Ectodermal cell (in vitro differentiated cells): Measurements from ENCODE around the gene MYLK.

Experiments
- H3K27ac ChIP-seq: 2 replicates; pipeline ENCODE4 v1.7.0; 2013; ENCODE audit warnings: mild to moderate bottlenecking, low read depth, low read length; ENCODE audit not compliant: insufficient read depth, poor library complexity, severe bottlenecking
- H3K27me3 ChIP-seq: 2 replicates; pipeline ENCODE4 v1.7.0; 2013; ENCODE audit warnings: mild to moderate bottlenecking, low read length; ENCODE audit not compliant: insufficient read depth, control insufficient read depth, poor library complexity, severe bottlenecking
- H3K36me3 ChIP-seq: one replicate; pipeline ENCODE4 v1.7.0; 2013; ENCODE audit warnings: low read length; ENCODE audit not compliant: control insufficient read depth, insufficient read depth
- H3K4me1 ChIP-seq: one replicate; pipeline ENCODE4 v1.7.0; 2013; ENCODE audit warnings: low read length; ENCODE audit not compliant: control insufficient read depth, insufficient read depth
- H3K4me3 ChIP-seq: 2 replicates; pipeline ENCODE4 v1.7.0; 2013; ENCODE audit warnings: low read depth, low read length, control low read depth; ENCODE audit not compliant: insufficient read depth
- H3K9me3 ChIP-seq: 2 replicates; pipeline ENCODE4 v1.7.0; 2013; ENCODE audit warnings: mild to moderate bottlenecking, low read length, moderate library complexity; ENCODE audit not compliant: control insufficient read depth
- WGBS, 2 experiments: methylation state at CpG; one replicate each; pipeline ENCODE4 v1.1.7; 2013; ENCODE audit warnings: missing lambda C conversion rate in 2 of 2; 5-methylcytosine and 5-hydroxymethylcytosine counted together

The MYLK gene

DNA sequence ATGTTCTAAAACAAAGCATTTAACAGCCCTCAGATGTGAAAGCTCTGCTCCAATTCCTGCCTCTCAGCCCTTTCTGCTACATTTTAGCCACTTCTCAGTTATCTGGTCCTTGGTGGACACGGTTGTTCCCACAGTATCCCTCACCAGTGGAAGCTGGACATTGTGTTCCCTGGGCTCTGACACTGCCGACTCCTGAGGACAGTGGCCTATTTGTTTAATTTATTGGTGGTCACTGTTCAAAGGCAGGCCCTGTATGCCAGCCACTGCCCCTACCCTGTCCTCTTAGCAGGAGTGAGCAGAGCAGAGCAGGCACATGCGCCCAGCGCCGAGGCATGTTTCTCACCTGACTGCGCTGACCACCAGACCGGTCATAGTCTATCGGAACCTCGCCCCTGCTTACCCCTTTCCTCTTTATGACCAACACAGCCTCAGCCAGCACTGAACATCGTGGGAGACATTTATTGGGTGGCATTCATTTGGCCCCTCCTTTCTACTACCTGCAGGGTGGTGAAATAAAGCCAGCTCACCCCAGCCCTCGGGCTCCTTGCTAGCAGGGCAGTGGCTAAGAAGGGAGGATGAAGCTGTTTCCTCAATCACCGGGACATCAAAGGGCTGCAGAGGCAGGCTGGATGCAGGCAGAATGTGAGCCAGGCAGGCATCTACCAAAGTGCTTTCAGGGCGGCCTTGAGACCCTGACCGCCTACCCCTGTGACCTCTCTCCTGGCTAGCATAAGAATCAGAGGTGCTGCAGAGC is 245.0 kb downstream of the MYLK start:
- Histone ChIP-seq H3K36me3 (no peaks in the 10 kb centered on the region), H3K4me3 (no peak overlapping the region), H3K9me3 (no peaks in the 10 kb centered on the region), H3K27ac (no peak overlapping the region), H3K4me1 (peaks cover 38% of the 10 kb centered on the region), H3K27me3 (no peaks in the 10 kb centered on the region)
- 78 to 79% methylated on average over 14 of the region's 14 CpGs for WGBS, 2 experiments

DNA sequence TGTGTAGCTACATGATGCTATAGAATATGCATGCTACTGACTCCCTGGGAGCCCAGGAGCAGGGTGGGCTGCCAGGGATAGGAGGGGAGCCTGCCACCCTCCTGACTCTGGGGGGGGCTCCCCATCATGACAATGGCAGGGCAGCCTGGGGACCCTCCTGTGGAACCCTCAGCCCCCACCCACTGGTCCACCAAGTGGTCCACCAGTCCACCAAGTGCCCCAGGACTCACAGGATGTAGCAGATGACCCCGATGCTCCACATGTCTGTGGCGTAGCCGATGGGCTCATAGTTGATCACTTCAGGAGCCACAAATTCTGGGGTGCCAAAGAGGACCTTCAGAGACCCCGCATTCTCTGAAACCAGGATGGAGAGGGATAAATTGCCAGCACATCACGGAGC is 246.3 kb downstream of the MYLK start:
- H3K36me3 ChIP-seq: no peaks in the 10 kb centered on the region
- no peaks in the 10 kb centered on the region for H3K9me3 ChIP-seq
- WGBS, 2 experiments: 96 to 97% methylated on average over 5 of the region's 5 CpGs
- no peak overlapping the region for H3K4me3 ChIP-seq
- H3K27ac ChIP-seq: no peak overlapping the region
- H3K27me3 ChIP-seq: no peaks in the 10 kb centered on the region
- H3K4me1 ChIP-seq: peaks cover 40% of the 10 kb centered on the region

DNA sequence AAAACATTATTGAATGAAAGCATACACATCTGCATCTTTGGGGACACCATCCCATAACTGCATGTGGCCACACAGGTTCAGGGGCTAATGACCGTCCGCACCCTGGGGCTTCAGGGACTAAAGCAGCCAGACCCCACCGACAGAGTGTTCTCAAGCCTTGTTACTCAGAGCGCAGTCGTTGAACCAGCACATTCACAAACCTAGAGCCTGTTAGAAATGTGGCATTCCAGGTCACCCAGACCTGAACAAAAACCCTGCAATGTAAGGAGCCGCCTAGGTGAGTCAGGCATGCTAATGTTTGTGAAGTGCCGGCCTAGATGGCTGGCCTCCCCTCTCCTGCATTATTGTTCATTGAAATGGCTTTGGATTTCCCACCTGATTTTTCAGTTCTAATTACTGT is 247.0 kb downstream of the MYLK start:
- Histone ChIP-seq H3K9me3 (no peaks in the 10 kb centered on the region), H3K4me3 (no peak overlapping the region), H3K4me1 (peaks cover 46% of the 10 kb centered on the region), H3K36me3 (no peaks in the 10 kb centered on the region), H3K27ac (no peak overlapping the region), H3K27me3 (no peaks in the 10 kb centered on the region)
- WGBS, 2 experiments: 72 to 76% methylated on average over 7 of the region's 7 CpGs

DNA sequence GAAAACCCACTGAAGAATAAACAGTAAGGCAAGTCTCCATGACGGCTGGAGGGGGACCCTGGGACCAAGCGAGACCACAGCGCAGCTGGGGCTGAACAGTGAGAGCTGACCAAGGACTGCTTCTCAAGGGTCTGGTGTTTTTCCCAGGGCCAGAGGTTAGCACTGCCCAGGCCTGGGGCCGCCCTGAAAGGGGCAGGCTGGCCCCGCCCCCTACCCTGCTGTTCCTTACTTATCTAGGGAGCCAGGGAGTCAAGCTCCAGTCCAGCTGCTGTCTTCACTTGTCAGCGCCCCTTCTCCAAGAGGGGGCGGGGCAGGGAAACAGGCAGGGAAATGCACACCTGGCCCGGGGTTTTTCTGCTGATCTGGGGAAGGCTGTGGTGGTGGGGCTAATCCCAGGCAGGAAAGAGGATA is 247.7 kb downstream of the MYLK start:
- no peak overlapping the region for H3K27ac ChIP-seq
- peaks cover 46% of the 10 kb centered on the region for H3K4me1 ChIP-seq
- no peaks in the 10 kb centered on the region for H3K27me3 ChIP-seq

DNA sequence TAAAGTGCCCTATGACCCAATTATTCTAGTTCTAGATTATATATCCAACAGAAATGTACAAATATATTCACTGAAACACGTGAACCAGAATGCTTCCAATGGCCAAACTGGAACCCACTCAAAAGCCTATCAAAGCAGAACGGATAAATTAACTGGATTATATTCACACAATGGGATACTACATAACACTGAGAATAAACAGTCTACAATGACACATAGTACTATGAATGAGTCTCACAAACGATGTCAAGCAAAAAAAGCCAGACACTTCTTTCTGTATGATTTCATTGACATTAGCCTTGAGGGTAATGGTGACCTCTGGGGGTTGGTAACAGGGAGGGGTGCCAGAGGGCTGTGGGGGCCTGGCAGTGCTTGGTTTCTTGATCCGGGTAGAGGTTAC is 248.4 kb downstream of the MYLK start:
- Histone ChIP-seq H3K27me3 (no peaks in the 10 kb centered on the region), H3K4me3 (no peak overlapping the region), H3K27ac (no peak overlapping the region), H3K4me1 (peaks cover 41% of the 10 kb centered on the region), H3K36me3 (no peaks in the 10 kb centered on the region), H3K9me3 (no peaks in the 10 kb centered on the region)
- 86 to 91% methylated on average over 4 of the region's 4 CpGs for WGBS, 2 experiments

More for the DNA sequence above, 247.7 kb downstream of the MYLK start:
- H3K9me3 ChIP-seq: no peaks in the 10 kb centered on the region
- WGBS, 2 experiments: 25 to 26% methylated on average over 8 of the region's 8 CpGs
- H3K4me3 ChIP-seq: no peak overlapping the region
- H3K36me3 ChIP-seq: no peaks in the 10 kb centered on the region

DNA sequence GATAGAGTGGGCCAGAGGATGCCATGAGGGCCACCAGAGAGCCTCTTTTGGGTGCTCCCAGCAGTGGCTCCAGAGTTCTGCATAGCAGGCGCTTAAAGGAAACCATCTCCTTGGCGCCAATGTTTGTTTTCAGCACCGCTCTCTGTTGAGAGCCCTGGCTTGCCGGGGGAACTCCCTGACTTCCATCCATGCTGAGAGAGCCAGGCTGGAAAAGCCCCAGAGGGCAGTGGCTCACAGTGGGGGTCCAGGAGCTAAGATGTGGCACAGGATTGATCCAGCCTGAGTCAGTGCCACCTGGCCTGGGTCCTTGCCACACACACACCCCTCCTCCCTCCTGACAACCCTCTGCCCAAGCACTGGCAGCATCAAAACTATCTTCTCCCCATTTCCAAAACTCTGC is 248.9 kb downstream of the MYLK start:
- no peaks in the 10 kb centered on the region for H3K9me3 ChIP-seq
- no peaks in the 10 kb centered on the region for H3K27me3 ChIP-seq
- peaks cover 41% of the 10 kb centered on the region for H3K4me1 ChIP-seq
- WGBS, 2 experiments: 74 to 77% methylated on average over 4 of the region's 4 CpGs
- H3K4me3 ChIP-seq: no peak overlapping the region
- H3K36me3 ChIP-seq: no peaks in the 10 kb centered on the region
- H3K27ac ChIP-seq: no peak overlapping the region

DNA sequence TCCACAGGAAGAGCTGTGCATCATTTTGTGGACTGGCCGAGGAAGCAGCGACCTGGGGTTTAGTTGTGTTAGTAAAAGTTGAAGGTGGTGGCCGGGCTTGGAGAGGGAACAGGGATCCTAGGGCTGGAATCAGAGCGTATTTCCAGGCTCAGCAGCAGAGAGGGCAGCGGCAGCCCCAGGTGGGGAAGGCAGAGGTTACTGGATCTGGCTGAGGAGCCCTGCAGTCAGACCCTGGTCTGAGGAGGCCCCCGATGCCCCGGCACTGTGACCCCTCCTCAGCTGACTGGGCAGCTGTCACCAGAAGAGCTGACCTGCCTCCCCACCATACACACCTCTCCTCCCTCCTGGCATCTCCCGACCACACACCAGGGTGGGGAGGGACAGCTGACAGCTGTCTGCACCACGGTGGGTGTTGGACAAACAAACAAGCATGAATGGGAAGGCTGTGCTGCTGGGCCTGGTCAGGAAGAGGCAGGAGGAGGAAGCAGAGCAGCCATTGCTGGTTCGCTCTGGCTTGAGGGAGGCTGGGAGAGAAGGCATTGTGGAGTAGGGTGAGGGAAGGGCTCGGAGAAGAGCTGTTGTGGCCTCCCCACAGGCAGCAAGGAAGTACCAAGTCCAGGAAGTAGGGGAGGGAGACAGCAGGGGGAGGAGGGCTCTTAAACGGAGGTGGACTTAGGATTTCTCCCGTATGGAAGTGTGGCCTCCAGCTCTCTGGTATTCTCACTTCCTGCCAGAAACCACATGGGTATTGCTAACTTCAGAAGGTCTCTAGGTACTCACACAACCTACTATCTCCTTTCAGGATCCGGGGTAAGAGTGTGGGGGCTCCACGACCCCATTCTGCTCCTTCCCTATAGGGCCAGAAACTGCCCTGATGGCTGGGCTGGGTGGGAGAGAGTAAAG is 249.7 kb downstream of the MYLK start:
- H3K27me3 ChIP-seq: no peaks in the 10 kb centered on the region
- H3K36me3 ChIP-seq: no peaks in the 10 kb centered on the region
- 76 to 81% methylated on average over 15 of the region's 15 CpGs for WGBS, 2 experiments
- peaks cover 41% of the 10 kb centered on the region for H3K4me1 ChIP-seq
- no peak overlapping the region for H3K4me3 ChIP-seq
- H3K27ac ChIP-seq: no peak overlapping the region
- H3K9me3 ChIP-seq: no peaks in the 10 kb centered on the region

DNA sequence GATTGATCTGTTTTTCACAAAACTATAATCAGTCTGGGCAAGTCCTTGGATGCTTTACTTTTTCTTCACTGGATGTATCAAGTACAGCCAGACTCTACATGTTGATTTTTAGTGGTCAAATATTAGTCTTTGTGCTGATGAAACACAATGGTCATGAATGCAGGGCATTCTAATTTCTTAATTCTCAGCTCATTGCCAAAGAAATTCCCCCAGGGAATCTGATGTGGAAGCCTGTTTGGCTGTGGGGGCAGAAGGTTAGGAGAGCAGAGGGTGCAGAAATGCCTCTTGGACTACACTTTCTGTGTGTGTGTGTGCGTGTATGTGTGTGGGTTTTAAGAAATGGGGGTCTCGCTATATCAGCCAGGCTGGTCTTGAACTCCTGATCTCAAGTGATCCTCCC is 250.6 kb downstream of the MYLK start:
- Histone ChIP-seq H3K27me3 (no peaks in the 10 kb centered on the region), H3K36me3 (no peaks in the 10 kb centered on the region), H3K9me3 (no peaks in the 10 kb centered on the region), H3K27ac (no peak overlapping the region), H3K4me3 (no peak overlapping the region), H3K4me1 (peaks cover 41% of the 10 kb centered on the region)
- WGBS, 2 experiments: 91 to 98% methylated on average over 2 of the region's 2 CpGs

DNA sequence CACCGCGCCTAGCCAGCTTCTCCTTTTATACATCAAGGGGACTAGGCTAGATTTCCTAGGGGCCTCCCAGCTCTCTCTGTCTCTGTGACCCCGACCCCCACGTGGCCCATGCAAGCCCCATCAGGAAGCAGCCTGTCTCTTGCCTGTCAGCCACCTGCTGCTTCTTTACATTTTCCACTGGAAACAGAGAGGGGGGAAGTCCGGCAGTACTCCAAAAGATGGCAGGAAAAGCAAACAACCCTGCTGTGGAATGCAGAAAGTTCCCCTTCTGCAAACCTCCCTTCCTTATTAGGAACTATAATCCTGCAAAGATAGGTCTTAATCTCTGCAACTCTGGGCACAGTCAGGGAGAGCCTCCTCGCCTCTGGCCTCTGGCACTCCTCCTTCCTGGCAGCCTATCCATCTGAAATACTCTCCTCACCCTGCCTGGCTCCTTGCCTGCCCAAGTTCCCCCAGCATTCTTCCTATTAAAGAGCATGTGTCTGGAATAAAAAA is 251.9 kb downstream of the MYLK start:
- Histone ChIP-seq H3K4me3 (no peak overlapping the region), H3K27ac (peak overlapping the region; percentile 79), H3K4me1 (peaks cover 38% of the 10 kb centered on the region), H3K27me3 (no peaks in the 10 kb centered on the region), H3K9me3 (no peaks in the 10 kb centered on the region), H3K36me3 (peaks cover under 1% of the 10 kb centered on the region)
- 10 to 13% methylated on average over 6 of the region's 6 CpGs for WGBS, 2 experiments

DNA sequence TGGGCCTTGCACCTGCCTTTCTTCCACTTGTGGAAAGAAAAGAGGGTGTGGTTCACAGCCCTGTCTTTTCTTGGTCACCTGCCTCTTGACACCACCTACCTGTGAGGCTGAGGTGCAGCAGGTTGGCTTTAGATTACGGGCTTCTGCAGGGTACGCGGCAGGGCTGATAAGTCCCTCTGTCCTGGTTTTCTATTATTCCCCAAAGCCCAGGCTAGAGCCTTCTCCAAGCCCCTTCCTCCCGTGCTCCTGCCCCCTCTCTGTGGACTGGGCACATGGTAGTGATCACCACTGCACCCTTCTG is 254.4 kb downstream of the MYLK start:
- Histone ChIP-seq H3K36me3 (peaks cover 7% of the 10 kb centered on the region), H3K27ac (no peak overlapping the region), H3K4me1 (peaks cover 13% of the 10 kb centered on the region), H3K9me3 (no peaks in the 10 kb centered on the region), H3K4me3 (no peak overlapping the region), H3K27me3 (no peaks in the 10 kb centered on the region)
- WGBS, 2 experiments: 90 to 93% methylated on average over 4 of the region's 4 CpGs
